ENCODE measurements around the gene CCDC40.

CCDC40 gene

GRCh38 chr17:80017226-80018010 lies 19.0 kb upstream of the CCDC40 start:
- TF ChIP-seq, protein P1, sequence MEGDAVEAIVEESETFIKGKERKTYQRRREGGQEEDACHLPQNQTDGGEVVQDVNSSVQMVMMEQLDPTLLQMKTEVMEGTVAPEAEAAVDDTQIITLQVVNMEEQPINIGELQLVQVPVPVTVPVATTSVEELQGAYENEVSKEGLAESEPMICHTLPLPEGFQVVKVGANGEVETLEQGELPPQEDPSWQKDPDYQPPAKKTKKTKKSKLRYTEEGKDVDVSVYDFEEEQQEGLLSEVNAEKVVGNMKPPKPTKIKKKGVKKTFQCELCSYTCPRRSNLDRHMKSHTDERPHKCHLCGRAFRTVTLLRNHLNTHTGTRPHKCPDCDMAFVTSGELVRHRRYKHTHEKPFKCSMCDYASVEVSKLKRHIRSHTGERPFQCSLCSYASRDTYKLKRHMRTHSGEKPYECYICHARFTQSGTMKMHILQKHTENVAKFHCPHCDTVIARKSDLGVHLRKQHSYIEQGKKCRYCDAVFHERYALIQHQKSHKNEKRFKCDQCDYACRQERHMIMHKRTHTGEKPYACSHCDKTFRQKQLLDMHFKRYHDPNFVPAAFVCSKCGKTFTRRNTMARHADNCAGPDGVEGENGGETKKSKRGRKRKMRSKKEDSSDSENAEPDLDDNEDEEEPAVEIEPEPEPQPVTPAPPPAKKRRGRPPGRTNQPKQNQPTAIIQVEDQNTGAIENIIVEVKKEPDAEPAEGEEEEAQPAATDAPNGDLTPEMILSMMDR (IDR thresholded peaks at IDR 0.05; ENCODE audit: low read depth, low read length): no peak
- DNase-seq (ENCODE audit: extremely low read depth, low read depth): no peak

DNA sequence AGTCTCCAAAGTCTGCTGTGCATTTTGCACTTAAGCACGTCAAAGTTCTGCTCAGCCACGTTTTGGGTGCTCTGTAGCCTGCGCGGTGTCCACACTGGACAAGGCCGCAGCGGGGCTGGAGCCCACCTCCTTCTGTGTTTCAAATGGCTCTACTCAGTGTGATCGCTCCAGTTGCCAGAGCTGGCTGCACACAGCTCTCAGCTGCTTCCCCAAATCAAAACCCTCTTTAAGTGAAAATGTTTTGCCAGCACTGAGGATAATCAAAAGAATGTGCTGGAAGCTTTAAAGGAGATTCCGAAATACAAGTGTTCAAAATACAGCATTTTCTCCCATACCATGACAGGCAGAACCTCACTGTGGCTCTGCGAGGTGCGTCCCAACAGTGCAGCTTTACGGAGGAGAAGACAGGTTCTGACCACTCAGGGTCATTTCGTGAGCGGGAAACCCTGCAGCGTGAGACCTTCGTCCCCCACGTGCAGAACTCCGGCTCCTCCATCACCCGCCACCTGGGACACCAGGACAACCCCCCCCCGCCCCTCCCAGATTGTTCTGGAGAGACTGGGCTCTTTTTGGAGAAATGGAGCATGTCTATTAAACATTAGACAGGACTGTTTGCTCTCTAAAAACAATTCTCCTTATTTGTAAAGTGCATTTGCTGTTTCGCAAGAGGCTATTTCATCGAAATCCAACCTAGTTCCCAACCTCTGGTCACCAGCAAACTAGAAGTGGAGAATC lies 17.4 kb upstream of the CCDC40 start:
- no peak for DNase-seq (ENCODE audit: extremely low read depth, low read depth)
- TF ChIP-seq, protein P1 (IDR thresholded peaks at IDR 0.05; ENCODE audit: low read depth, low read length): no peak

GRCh38 chr17:80021600-80021999 lies 14.8 kb upstream of the CCDC40 start:
- no peak for DNase-seq (ENCODE audit: extremely low read depth, low read depth)
- TF ChIP-seq, protein P1 (IDR thresholded peaks at IDR 0.05; ENCODE audit: low read depth, low read length): no peak

GRCh38 chr17:80023481-80024205 lies 12.8 kb upstream of the CCDC40 start:
- TF ChIP-seq, protein P1 (IDR thresholded peaks at IDR 0.05; ENCODE audit: low read depth, low read length): no peak
- no peak for DNase-seq (ENCODE audit: extremely low read depth, low read depth)

GRCh38 chr17:80024206-80024972 lies 12.1 kb upstream of the CCDC40 start:
- no peak for DNase-seq (ENCODE audit: extremely low read depth, low read depth)
- TF ChIP-seq, protein P1 (IDR thresholded peaks at IDR 0.05; ENCODE audit: low read depth, low read length): no peak

GRCh38 chr17:80025140-80025539 lies 11.3 kb upstream of the CCDC40 start:
- no peak for DNase-seq (ENCODE audit: extremely low read depth, low read depth)

More at GRCh38 chr17:80025140-80025539, 11.3 kb upstream of the CCDC40 start:
- TF ChIP-seq, protein P1 (IDR thresholded peaks at IDR 0.05; ENCODE audit: low read depth, low read length): no peak
